Endodermal cell (in vitro differentiated cells): ENCODE measurements around the gene ADCYAP1R1. TPM values are rescaled to one million over a fixed set of nuclear protein-coding genes. Genes with fewer than 3 reads are reported as not detected.

Source experiments
- DNase-seq: peaks from one replicate; pipeline ENCODE4 v3.0.0-alpha.2; 2017
- H3K27ac ChIP-seq: 2 replicates; pipeline ENCODE4 v1.5.1; 2013; ENCODE audit warnings: mild to moderate bottlenecking, low read depth, low read length, moderate library complexity
- H3K27me3 ChIP-seq: 2 replicates; pipeline ENCODE4 v1.6.1; 2013; ENCODE audit warnings: mild to moderate bottlenecking, low read length, moderate library complexity; ENCODE audit not compliant: insufficient read depth, control insufficient read depth, poor library complexity, severe bottlenecking
- H3K36me3 ChIP-seq: 2 replicates; pipeline ENCODE4 v1.7.0; 2013; ENCODE audit warnings: mild to moderate bottlenecking, low read length, moderate library complexity; ENCODE audit not compliant: control insufficient read depth, insufficient read depth
- H3K4me1 ChIP-seq: one replicate; pipeline ENCODE4 v1.7.0; 2013; ENCODE audit warnings: low read length; ENCODE audit not compliant: control insufficient read depth, insufficient read depth
- H3K4me3 ChIP-seq: 2 replicates; pipeline ENCODE4 v1.5.1; 2013; ENCODE audit warnings: mild to moderate bottlenecking, low read length, moderate library complexity
- H3K9ac ChIP-seq: 2 replicates; pipeline ENCODE4 v1.6.1; 2013; ENCODE audit warnings: mild to moderate bottlenecking, low read length, moderate library complexity; ENCODE audit not compliant: poor library complexity, severe bottlenecking; ENCODE audit errors: extremely low read depth
- H3K9me3 ChIP-seq: 2 replicates; pipeline ENCODE4 v1.6.1; 2013; ENCODE audit warnings: mild to moderate bottlenecking, low read length, moderate library complexity; ENCODE audit not compliant: control insufficient read depth
- H3K27ac Mint-ChIP-seq: 2 replicates; pipeline ENCODE4 v1.8.0; 2020; ENCODE audit warnings: mixed read lengths
- H3K27me3 Mint-ChIP-seq: 2 replicates; pipeline ENCODE4 v1.8.0; 2021; ENCODE audit warnings: mild to moderate bottlenecking, mixed read lengths; ENCODE audit not compliant: insufficient read depth
- H3K36me3 Mint-ChIP-seq: 2 replicates; pipeline ENCODE4 v1.8.0; 2020; ENCODE audit warnings: low read depth, mixed read lengths
- H3K4me1 Mint-ChIP-seq: 2 replicates; pipeline ENCODE4 v1.8.0; 2020; ENCODE audit warnings: mixed read lengths
- H3K4me3 Mint-ChIP-seq: 2 replicates; pipeline ENCODE4 v1.8.0; 2020; ENCODE audit warnings: mild to moderate bottlenecking, moderate library complexity, mixed read lengths
- H3K9me3 Mint-ChIP-seq: 2 replicates; pipeline ENCODE4 v1.8.0; 2020; ENCODE audit warnings: mild to moderate bottlenecking, mixed read lengths
- CTCF ChIP-seq: fragments of 200-600 bp; sonication (generic); conservative IDR thresholded peaks from 2 replicates; pipeline ENCODE4 v1.5.0; 2021; ENCODE audit warnings: antibody characterized with exemption, mild to moderate bottlenecking
- WGBS, 2 experiments: methylation state at CpG; one replicate each; pipeline versions ENCODE4 v1.1.5 to v1.1.7; 2013; ENCODE audit warnings: missing lambda C conversion rate in 2 of 2, mixed read lengths in 1 of 2; ENCODE audit not compliant: insufficient coverage in 1 of 2, insufficient read length in 1 of 2; 5-methylcytosine and 5-hydroxymethylcytosine counted together
- total RNA-seq, 2 donors: library from RNA; stranded (reverse); fragmentation: NEBNext Ultra II Directional in 1 of 2; extraction: Animal tissue kit (Norgen Biotek cat#: 25700) in 1 of 2; gene quantifications; 2 replicates in 1 of 2; 3 replicates in 1 of 2; pipeline ENCODE4 v1.2.1, GENCODE V29; 2021

ADCYAP1R1 gene
- total RNA-seq, 2 donors from 2014 or later = 1.2 to 2.1 TPM

DNA sequence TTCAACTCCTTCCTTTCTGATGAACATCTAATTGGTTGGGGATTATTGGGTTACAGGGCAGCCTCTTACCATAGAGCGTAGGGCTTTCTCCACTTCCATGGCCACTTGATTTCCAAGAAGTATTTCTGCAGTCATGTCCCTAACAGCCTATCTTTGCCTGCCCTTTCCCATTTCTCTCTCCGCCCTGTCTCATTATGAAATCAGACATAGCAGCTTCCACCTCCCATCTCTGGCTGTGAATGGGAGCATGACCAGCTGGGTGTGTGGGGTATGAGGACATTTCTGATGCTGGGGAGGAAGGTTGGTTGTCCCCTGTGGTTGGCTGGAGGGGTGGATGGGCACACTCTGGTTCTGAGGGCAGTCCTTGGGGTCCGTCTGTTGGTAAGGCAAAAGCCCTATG is 41.2 kb downstream of the ADCYAP1R1 start:
- TF ChIP-seq CTCF = no peak
- Mint-ChIP-seq H3K27ac (no peak overlapping the region), H3K4me1 (no peaks in the 10 kb centered on the region), H3K36me3 (no peaks in the 10 kb centered on the region), H3K9me3 (no peaks in the 10 kb centered on the region), H3K4me3 (no peak overlapping the region), H3K27me3 (no peaks in the 10 kb centered on the region)
- no peaks in the 10 kb centered on the region for H3K27me3 ChIP-seq
- H3K9me3 ChIP-seq = no peaks in the 10 kb centered on the region
- WGBS, 2 experiments = 88 to 94% methylated on average over 2 to 3 of the region's 3 CpGs
- H3K4me3 ChIP-seq = no peak overlapping the region
- no peak overlapping the region for H3K27ac ChIP-seq
- DNase-seq = no peak
- H3K36me3 ChIP-seq = no peaks in the 10 kb centered on the region
- H3K4me1 ChIP-seq = no peaks in the 10 kb centered on the region
- H3K9ac ChIP-seq = no peak overlapping the region

DNA sequence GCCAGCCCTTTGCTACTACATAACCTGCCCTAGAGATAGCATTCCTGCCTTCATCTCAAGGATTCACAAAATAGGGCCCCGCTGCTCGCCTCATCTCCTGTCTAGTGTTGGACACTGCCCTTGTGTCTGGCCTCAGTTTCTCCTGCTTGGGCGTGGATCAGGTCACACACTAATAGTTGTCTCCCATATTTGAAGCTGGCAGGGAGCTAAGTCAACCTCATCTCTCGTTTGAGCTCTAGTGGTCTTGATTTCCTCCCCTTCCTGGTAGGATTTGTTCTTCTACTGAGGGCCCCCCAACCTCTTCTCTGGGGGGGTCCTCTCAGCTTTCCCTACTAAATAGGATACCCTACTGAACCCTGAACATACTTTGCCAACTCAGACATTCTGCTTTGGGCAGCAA is 42.2 kb downstream of the ADCYAP1R1 start:
- no peak for DNase-seq
- H3K4me3 ChIP-seq = no peak overlapping the region
- H3K27ac ChIP-seq = no peak overlapping the region
- H3K4me1 ChIP-seq = no peaks in the 10 kb centered on the region
- Mint-ChIP-seq H3K4me3 (no peak overlapping the region), H3K27ac (no peak overlapping the region), H3K36me3 (no peaks in the 10 kb centered on the region), H3K4me1 (no peaks in the 10 kb centered on the region), H3K27me3 (no peaks in the 10 kb centered on the region), H3K9me3 (no peaks in the 10 kb centered on the region)
- no peaks in the 10 kb centered on the region for H3K27me3 ChIP-seq
- H3K9ac ChIP-seq = no peak overlapping the region
- WGBS, 2 experiments = 89 to 92% methylated on average over 4 of the region's 4 CpGs
- no peaks in the 10 kb centered on the region for H3K9me3 ChIP-seq
- no peaks in the 10 kb centered on the region for H3K36me3 ChIP-seq
- no peak for TF ChIP-seq CTCF

- no peaks in the 10 kb centered on the region for H3K9me3 Mint-ChIP-seq
- no peaks in the 10 kb centered on the region for H3K27me3 ChIP-seq
- no peak overlapping the region for H3K4me3 Mint-ChIP-seq
- no peak for TF ChIP-seq CTCF
- H3K36me3 Mint-ChIP-seq = no peaks in the 10 kb centered on the region
- no peak overlapping the region for H3K9ac ChIP-seq
- H3K36me3 ChIP-seq = no peaks in the 10 kb centered on the region
- H3K27me3 Mint-ChIP-seq = no peaks in the 10 kb centered on the region
- H3K9me3 ChIP-seq = no peaks in the 10 kb centered on the region
- peak; percentile 23 for DNase-seq
- H3K27ac Mint-ChIP-seq = no peak overlapping the region
- no peaks in the 10 kb centered on the region for H3K4me1 ChIP-seq
- 85 to 90% methylated on average over 8 to 15 of the region's 15 CpGs for WGBS, 2 experiments
- no peak overlapping the region for H3K4me3 ChIP-seq
- no peak overlapping the region for H3K27ac ChIP-seq
- H3K4me1 Mint-ChIP-seq = no peaks in the 10 kb centered on the region
Observed at GRCh38 chr7:31095286-31096197, 43.4 kb downstream of the ADCYAP1R1 start.
